Measurements from ENCODE around the gene PRSS21. TPM values are rescaled to one million over a fixed set of nuclear protein-coding genes. Genes with fewer than 3 reads are reported as not detected.
A peak's percentile ranks its signal among the peaks of the same experiment; 100 is the strongest.

The PRSS21 gene
- total RNA-seq, 1 donor from 2014 or later = not detected

DNA sequence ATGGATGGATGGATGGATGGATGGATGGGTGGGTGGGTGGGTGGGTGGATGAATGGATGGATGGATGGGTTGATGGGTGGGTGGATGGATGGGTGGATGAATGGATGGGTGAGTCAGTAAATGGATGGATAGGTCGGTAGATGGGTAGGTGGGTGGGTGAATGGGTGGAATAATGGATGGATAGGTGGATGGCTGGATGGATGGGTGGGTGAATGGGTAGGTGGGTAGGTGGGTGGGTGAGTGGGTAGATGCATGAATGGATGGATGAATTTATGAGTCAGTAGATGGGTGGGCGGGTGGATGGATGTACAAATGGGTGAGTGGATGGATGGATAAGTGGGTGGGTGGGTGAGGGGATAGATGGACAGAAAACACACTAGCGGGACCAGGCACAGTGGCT, 17.9 kb downstream of the PRSS21 start:
- intact Hi-C loops (cut with DNase I) = no loop called here
- ATAC-seq (ENCODE audit: poor library complexity) (no peak), DNase-seq (no peak)

DNA sequence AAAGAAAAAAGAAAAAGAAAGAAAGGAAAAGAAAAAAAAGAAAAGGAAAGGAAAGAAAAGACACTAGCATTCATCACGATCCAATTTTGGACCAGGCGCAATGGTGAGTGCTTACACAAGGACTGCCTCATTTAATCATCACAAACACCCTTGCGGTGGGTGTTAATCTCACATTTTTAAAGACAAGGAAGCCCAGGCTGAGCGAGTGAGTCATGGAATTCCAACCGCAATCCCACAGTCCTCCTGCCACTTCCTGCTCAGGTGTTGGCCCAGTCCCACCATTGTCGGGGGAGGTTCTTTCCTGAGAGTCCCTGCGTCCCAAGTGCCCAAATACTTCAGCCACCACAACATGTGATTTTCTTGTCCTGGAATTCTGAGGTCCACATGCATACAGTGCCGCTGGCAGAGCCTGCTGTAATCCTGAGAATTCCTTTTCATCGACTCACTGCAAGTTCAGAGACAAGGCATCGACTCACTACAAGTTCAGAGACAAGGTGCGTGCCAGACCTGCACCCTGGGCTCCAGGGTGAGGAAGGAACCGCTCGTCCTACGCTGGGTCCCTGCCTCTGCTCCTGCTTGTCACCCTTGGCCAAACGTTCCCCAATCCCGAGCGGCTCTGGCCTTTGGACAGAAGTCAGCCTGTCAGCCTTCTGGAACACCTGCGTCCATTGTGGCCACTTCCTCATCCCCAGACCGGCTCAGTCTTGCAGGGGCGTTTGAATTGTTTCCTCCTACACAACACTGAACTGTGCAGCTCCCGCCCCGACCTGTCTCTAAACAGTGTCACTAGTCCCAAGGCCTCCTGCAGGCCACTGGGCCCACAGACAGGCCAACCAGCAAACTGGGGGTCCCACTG, 18.8 kb downstream of the PRSS21 start:
- DNase-seq = no peak
- intact Hi-C loops (cut with DNase I) = no loop called here
- ATAC-seq (ENCODE audit: poor library complexity) = no peak

- DNase-seq (no peak), ATAC-seq (ENCODE audit: poor library complexity) (no peak)
- intact Hi-C loops (cut with DNase I) = no loop called here
These were observed 19.8 kb downstream of the PRSS21 start for GRCh38 chr16:2836646-2837508.

DNA sequence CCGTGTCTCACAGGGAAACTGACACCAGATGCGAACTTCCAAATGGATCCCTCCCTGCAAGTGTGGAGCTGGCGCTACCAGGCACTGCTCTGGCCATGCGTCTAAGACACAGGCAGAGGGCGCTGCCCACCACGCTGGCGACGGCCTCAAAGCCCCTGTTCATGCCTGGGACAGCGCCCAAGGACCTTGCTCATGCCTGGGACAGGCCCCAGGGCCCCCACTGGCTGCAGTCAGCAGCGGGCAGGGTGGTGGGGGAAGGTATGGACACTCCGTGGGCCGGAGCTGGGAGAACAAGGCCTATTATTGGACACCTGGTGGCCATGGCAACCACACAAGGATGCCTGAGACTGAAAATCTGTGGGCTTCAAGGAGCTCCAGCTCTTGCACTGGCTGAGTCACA, 21.9 kb downstream of the PRSS21 start:
- intact Hi-C loops (cut with DNase I) = no loop called here
- ATAC-seq (ENCODE audit: poor library complexity) = peak; percentile 87
- DNase-seq = peak; percentile 71

DNA sequence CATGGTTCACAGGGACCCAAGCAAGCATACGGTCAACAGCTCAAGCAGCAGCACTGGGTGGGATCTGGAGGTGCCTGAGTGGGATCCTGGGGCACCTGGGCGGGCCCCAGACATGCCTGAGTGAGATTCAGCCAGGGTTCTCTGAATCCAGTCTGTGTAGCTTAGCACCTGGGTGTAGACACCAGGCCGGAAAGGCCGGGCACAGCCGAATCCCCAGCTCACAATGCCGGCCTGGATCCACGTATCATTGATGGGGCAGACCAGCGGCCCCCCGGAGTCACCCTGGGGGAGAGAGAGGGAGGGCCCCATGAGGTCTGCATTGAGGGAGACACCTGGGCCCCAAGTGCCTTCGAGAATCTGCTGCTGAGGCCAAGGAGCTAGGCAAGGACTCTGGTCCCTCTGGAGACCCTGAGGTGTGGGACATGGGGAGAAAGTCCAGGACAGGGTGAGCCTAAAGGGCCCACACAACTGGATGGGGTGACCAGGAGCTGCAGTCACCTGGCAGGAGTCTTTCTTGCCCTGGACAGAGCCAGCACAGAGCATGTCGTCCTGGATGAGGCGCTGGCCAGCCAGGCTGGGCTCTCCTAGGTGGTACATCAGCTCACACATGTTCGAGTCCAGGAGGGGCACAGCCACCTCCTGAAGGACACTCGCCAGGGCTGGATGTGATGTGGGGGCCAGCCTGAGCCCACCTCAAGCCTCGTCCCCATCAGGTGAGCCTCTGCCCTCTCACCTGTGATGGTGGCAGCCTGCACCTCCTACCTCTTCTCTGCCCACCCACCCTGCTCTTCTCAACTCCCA, 22.8 kb downstream of the PRSS21 start:
- DNase-seq (no peak), ATAC-seq (ENCODE audit: poor library complexity) (no peak)
- intact Hi-C loops (cut with DNase I) = no loop called here

- ATAC-seq (ENCODE audit: poor library complexity) (no peak), DNase-seq (no peak)
- intact Hi-C loops (cut with DNase I) = no loop called here
These were observed 23.9 kb downstream of the PRSS21 start for GRCh38 chr16:2840914-2841313.

GRCh38 chr16:2841606-2842339, 24.7 kb downstream of the PRSS21 start:
- intact Hi-C loops (cut with DNase I) = no loop called here
- DNase-seq = no peak
- no peak for ATAC-seq (ENCODE audit: poor library complexity)

GRCh38 chr16:2842340-2843000, 25.4 kb downstream of the PRSS21 start:
- peak; percentile 11 for ATAC-seq (ENCODE audit: poor library complexity)
- peak; percentile 59 for DNase-seq
- intact Hi-C loops (cut with DNase I) = no loop called here

- intact Hi-C loops (cut with DNase I) = no loop called here
- DNase-seq (no peak), ATAC-seq (ENCODE audit: poor library complexity) (no peak)
These were observed 26.5 kb downstream of the PRSS21 start for GRCh38 chr16:2843526-2843925.

- intact Hi-C loops (cut with DNase I) = no loop called here
- DNase-seq = no peak
- ATAC-seq (ENCODE audit: poor library complexity) = no peak
These were observed 28.1 kb downstream of the PRSS21 start for GRCh38 chr16:2845116-2845515.

- DNase-seq (no peak), ATAC-seq (ENCODE audit: poor library complexity) (no peak)
- intact Hi-C loops (cut with DNase I) = no loop called here
These were observed 29.7 kb downstream of the PRSS21 start for GRCh38 chr16:2846511-2847310.

GRCh38 chr16:2848933-2849725, 32.1 kb downstream of the PRSS21 start:
- DNase-seq (no peak), ATAC-seq (ENCODE audit: poor library complexity) (no peak)
- intact Hi-C loops (cut with DNase I) = no loop called here

- ATAC-seq (ENCODE audit: poor library complexity) (no peak), DNase-seq (no peak)
- intact Hi-C loops (cut with DNase I) = no loop called here
These were observed 35.1 kb downstream of the PRSS21 start for GRCh38 chr16:2852003-2852730.

DNA sequence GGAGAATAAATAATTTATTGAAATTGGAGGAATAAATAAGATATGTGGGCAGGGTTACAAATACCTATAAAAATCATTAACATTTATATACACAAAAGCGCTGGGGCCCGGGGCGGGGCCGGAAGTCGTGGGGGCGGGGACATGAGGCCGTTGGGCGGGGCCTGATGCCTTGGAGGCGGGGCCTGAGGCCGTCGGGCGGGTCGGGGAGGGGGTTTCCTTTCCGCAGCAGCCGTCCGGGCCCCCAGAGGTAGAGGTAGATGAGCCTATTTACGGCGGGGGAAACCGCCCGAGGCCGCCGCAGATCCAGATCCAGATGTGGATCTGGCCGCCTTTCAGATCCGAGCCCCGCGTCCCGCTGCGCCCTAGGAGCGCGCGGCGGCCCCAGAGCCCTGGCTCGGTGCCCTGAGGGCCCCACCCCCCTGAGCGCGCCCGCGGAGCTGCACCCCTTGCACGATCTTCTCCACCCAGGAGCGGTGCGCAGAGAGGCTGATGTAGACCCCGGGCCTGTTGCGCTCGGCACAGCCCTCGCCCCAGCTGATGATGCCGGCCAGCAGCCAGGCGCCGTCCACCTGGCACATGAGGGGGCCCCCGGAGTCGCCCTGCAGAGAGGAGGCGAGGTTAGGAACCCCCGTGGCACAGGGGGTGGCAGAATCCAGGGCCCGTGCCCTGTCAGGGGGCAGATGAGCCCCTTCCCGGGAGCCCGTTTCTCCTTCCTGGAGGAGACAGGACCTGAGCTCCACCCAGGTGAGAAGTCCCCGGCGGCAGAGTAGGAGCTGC, 35.9 kb downstream of the PRSS21 start:
- DNase-seq (no peak), ATAC-seq (ENCODE audit: poor library complexity) (no peak)
- intact Hi-C loops (cut with DNase I) = no loop called here

DNA sequence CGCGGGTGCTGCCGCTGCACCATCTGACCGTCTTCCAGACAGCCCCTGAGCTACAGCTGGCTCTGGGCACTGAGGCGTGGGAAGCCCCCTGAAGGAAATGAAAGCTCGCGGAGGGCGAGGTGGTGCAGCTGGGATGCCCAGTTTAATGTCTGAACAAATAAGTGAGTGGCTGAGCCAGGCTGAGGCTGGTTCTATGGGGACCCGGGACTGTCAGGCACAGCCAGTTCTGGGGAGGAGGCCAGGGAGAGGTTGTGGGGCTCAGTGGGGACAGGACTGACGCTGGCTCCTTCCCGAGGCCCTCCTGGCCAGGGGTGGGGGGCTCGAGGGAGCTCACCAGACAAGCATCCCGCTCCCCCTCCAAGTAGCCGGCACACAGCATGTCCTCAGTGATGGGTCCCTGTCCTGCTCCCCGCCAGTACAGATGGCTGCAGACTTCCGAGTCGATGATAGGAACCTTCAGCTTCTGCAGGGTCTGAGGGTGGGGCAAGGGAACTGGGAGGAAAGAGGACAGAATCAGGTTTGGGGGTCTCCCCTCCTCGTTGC, 36.6 kb downstream of the PRSS21 start:
- no peak for ATAC-seq (ENCODE audit: poor library complexity)
- DNase-seq = no peak

More for the DNA sequence above, 36.6 kb downstream of the PRSS21 start:
- intact Hi-C loops (cut with DNase I) = no loop called here

Data from Right ventricle myocardium superior (tissue), 1 donor.